Liver (tissue), 9 donors: ENCODE results near the gene IRAK2. TPM values are rescaled to one million over a fixed set of nuclear protein-coding genes. Genes with fewer than 3 reads are reported as not detected.

Experiments
- DNase-seq: peaks from one replicate; pipeline ENCODE4 v3.0.0-alpha.2; 2017; ENCODE audit warnings: low spot score
- H3K27ac ChIP-seq, 2 donors: one replicate each; pipeline ENCODE4 v1.7.0; 2013; ENCODE audit warnings: inconsistent platforms in 2 of 2, low read length in 2 of 2, control low read depth in 1 of 2, low read depth in 1 of 2, mild to moderate bottlenecking in 1 of 2
- H3K27me3 ChIP-seq, 4 donors: one replicate each; pipeline versions ENCODE4 v1.6.1 to v1.7.0; 2013; ENCODE audit warnings: low read length in 3 of 4, inconsistent platforms in 1 of 4, mild to moderate bottlenecking in 1 of 4, moderate library complexity in 1 of 4; ENCODE audit not compliant: control insufficient read depth in 4 of 4, insufficient read depth in 4 of 4
- H3K36me3 ChIP-seq, 4 donors: one replicate each; pipeline versions ENCODE4 v1.6.1 to v1.7.0; 2013; ENCODE audit warnings: low read length in 3 of 4, mild to moderate bottlenecking in 3 of 4, low read depth in 1 of 4, moderate library complexity in 1 of 4; ENCODE audit not compliant: control insufficient read depth in 4 of 4, insufficient read depth in 3 of 4
- H3K4me1 ChIP-seq, 4 donors: one replicate each; pipeline versions ENCODE4 v1.6.1 to v1.7.0; 2013; ENCODE audit warnings: low read length in 3 of 4, mild to moderate bottlenecking in 3 of 4, moderate library complexity in 1 of 4; ENCODE audit not compliant: control insufficient read depth in 4 of 4, insufficient read depth in 4 of 4
- H3K4me3 ChIP-seq, 3 donors: one replicate each; pipeline versions ENCODE4 v1.6.1 to v1.7.0; 2013; ENCODE audit warnings: low read length in 3 of 3, control low read depth in 1 of 3, low read depth in 1 of 3, mild to moderate bottlenecking in 1 of 3
- H3K9ac ChIP-seq, 2 donors: one replicate each; pipeline ENCODE4 v1.7.0; 2013; ENCODE audit warnings: low read length in 2 of 2, mild to moderate bottlenecking in 2 of 2, moderate library complexity in 2 of 2, control low read depth in 1 of 2, low read depth in 1 of 2
- H3K9me3 ChIP-seq, 4 donors: one replicate each; pipeline versions ENCODE4 v1.6.1 to v1.7.0; 2013; ENCODE audit warnings: low read length in 3 of 4; ENCODE audit not compliant: control insufficient read depth in 4 of 4
- EGR1 ChIP-seq, 2 donors: IDR thresholded peaks; 2 replicates each; pipeline ENCODE4 v1.6.1; 2016 to 2018; ENCODE audit warnings: antibody characterized with exemption in 2 of 2, low read depth in 2 of 2
- FOXA1 ChIP-seq: IDR thresholded peaks from 2 replicates; pipeline ENCODE4 v1.6.1; 2016; ENCODE audit warnings: antibody characterized with exemption
- FOXA2 ChIP-seq: IDR thresholded peaks from 2 replicates; pipeline ENCODE4 v1.6.1; 2016; ENCODE audit warnings: antibody characterized with exemption
- GABPA ChIP-seq, 2 donors: IDR thresholded peaks in 1 of 2; conservative IDR thresholded peaks in 1 of 2; 2 replicates each; pipeline ENCODE4 v1.6.1; 2016; ENCODE audit warnings: antibody characterized with exemption in 2 of 2, mild to moderate bottlenecking in 1 of 2, moderate library complexity in 1 of 2
- HNF4A ChIP-seq, 2 donors: conservative IDR thresholded peaks; 2 replicates each; pipeline ENCODE4 v1.6.1; 2016; ENCODE audit warnings: antibody characterized with exemption in 2 of 2, mild to moderate bottlenecking in 2 of 2
- HNF4G ChIP-seq: IDR thresholded peaks from 2 replicates; pipeline ENCODE4 v1.6.1; 2016; ENCODE audit warnings: antibody characterized with exemption
- JUND ChIP-seq, 2 donors: IDR thresholded peaks; 2 replicates each; pipeline ENCODE4 v1.6.1; 2016; ENCODE audit warnings: antibody characterized with exemption in 2 of 2
- NR2F2 ChIP-seq: IDR thresholded peaks from 2 replicates; pipeline ENCODE4 v1.6.1; 2016; ENCODE audit warnings: antibody characterized with exemption
- RAD21 ChIP-seq, 2 donors: IDR thresholded peaks; 2 replicates each; pipeline ENCODE4 v1.6.1; 2016; ENCODE audit warnings: antibody characterized with exemption in 2 of 2, mild to moderate bottlenecking in 2 of 2
- RXRA ChIP-seq, 2 donors: IDR thresholded peaks; 2 replicates each; pipeline ENCODE4 v1.6.1; 2017 to 2018; ENCODE audit warnings: antibody characterized with exemption in 2 of 2, mild to moderate bottlenecking in 1 of 2
- SP1 ChIP-seq: IDR thresholded peaks from 2 replicates; pipeline ENCODE4 v1.6.1; 2018; ENCODE audit warnings: antibody characterized with exemption, mild to moderate bottlenecking
- YY1 ChIP-seq: IDR thresholded peaks from 2 replicates; pipeline ENCODE4 v1.6.1; 2016; ENCODE audit warnings: antibody characterized with exemption, mild to moderate bottlenecking
- WGBS: extraction: QIAGEN DNeasy Blood & Tissue Kit; methylation state at CpG from one replicate; pipeline ENCODE4 v1.1.7; 2013; 5-methylcytosine and 5-hydroxymethylcytosine counted together
- polyA plus RNA-seq, 2 donors: library from polyadenylated mRNA; stranded (reverse) in 1 of 2; unstranded in 1 of 2; fragments of 200-250 nt in 1 of 2; fragments of >200 nt in 1 of 2; fragmentation: Nextera tagmentation in 1 of 2; extraction: Ambion mirVana in 1 of 2; gene quantifications; one replicate each; pipeline versions ENCODE4 v1.2.1 to v1.2.3, GENCODE V29; 2013 to 2015
- total RNA-seq, 2 donors: library from RNA; depleted of rRNA; stranded (reverse); fragments of >200 nt; gene quantifications; one replicate each; pipeline ENCODE4 v1.2.3, GENCODE V29; 2014
- TF ChIP-seq, protein P1 (sequence below): IDR thresholded peaks from 2 replicates; pipeline ENCODE4 v1.6.1; 2016; ENCODE audit warnings: antibody characterized with exemption, mild to moderate bottlenecking
- TF ChIP-seq, protein P2 (sequence below): fragments of 150-350 bp; IDR thresholded peaks from 2 replicates; pipeline ENCODE4 v1.5.1; 2017; ENCODE audit warnings: improper control_type of control experiment, low read depth, low read length; ENCODE audit not compliant: missing input control
- TF ChIP-seq, protein P3 (sequence below): IDR thresholded peaks from 2 replicates; pipeline ENCODE4 v1.6.1; 2016; ENCODE audit warnings: antibody characterized with exemption
- donor health status: healthy.
- donor health status: healthy.
- donor health status: healthy.
- donor health status: healthy.
- donor health status: healthy.

IRAK2 gene
- total and polyA plus RNA-seq, 4 donors = 2.7 to 9.3 (median 5.9) TPM

DNA sequence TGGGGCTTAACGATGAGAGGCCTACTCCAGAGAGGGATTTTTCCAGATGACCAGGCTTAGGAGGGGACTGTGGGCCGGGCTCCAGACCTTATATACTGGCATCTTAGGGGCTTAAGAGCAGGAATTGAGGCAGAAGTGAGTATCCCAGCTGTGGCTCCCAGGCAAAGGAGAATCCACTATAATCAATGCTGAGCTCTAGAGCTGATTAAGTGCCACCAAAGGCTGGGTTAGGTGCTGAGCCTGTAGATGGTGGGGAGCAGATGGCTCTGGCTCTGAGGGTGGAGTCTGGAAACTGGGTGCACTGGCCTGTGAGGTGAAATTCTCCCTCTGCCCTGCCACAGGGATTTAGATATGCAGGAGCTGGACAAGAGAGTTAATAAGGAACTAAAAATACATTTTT, 23.2 kb downstream of the IRAK2 start:
- Histone ChIP-seq H3K27ac (no peak overlapping the region), H3K4me1 (peaks cover 18 to 38% (median 30%) of the 10 kb centered on the region in 4 donors), H3K36me3 (peaks cover 0 to 5% (median 2%) of the 10 kb centered on the region in 4 donors), H3K9me3 (no peaks in the 10 kb centered on the region), H3K9ac (no peak overlapping the region), H3K27me3 (no peaks in the 10 kb centered on the region), H3K4me3 (no peak overlapping the region)
- WGBS = 94% methylated on average over 2 of the region's 2 CpGs
- TF ChIP-seq EGR1 (IDR thresholded peaks at IDR 0.05; ENCODE audit: low read depth in 2 of 2) = no peak
- no peak for DNase-seq

DNA sequence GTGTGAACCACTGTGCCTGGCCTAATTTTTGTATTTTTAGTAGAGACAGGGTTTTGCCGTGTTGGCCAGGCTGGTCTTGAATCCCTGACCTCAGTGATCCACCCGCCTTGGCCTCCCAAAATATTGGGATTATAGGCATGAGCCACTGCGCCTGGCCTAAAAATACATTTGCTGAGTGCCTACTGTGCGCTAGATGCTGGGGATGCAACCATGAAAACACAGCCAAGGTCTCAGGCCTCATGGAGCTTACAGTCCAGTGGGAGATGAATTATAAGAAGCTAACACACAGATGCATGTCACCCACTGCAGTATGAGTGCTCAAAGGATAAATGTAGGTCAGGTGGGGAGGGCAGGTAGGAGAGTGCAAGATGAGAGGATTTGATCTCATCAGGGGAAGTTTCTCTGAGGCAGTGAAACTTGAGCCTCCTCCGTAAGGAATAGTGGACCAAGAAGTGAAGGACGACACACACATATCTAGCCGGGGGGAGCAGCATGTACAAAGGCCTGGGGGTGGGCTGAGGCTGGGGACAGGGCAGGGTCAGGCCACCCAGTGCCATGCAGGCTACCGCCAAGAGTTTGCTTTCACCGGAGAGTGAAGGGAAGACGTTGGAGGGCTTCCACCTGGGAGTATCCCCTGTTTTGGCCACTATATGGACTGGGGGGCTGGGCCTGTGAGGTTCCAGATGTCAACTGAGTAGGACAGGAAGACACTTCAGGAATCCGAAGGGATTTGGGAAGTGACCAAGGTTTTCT, 24.3 kb downstream of the IRAK2 start:
- peak overlapping the region; percentile 49 to 84 for H3K27ac ChIP-seq
- no peaks in the 10 kb centered on the region for H3K27me3 ChIP-seq
- peak overlapping the region in 1 of 2 donors; percentile 28 for H3K9ac ChIP-seq
- peaks cover 0 to 5% (median 2%) of the 10 kb centered on the region in 4 donors for H3K36me3 ChIP-seq
- DNase-seq = no peak
- peaks cover 19 to 46% (median 34%) of the 10 kb centered on the region in 4 donors for H3K4me1 ChIP-seq
- WGBS = 84% methylated on average over 11 of the region's 11 CpGs
- TF ChIP-seq FOXA2 = no peak
- no peak for TF ChIP-seq RAD21 (IDR thresholded peaks at IDR 0.05)
- no peak for TF ChIP-seq RXRA (IDR thresholded peaks at IDR 0.05)
- no peak for TF ChIP-seq YY1
- no peak for TF ChIP-seq HNF4G
- TF ChIP-seq HNF4A (conservative IDR thresholded peaks at IDR 0.05) = no peak
- H3K4me3 ChIP-seq = no peak overlapping the region
- no peaks in the 10 kb centered on the region for H3K9me3 ChIP-seq

DNA sequence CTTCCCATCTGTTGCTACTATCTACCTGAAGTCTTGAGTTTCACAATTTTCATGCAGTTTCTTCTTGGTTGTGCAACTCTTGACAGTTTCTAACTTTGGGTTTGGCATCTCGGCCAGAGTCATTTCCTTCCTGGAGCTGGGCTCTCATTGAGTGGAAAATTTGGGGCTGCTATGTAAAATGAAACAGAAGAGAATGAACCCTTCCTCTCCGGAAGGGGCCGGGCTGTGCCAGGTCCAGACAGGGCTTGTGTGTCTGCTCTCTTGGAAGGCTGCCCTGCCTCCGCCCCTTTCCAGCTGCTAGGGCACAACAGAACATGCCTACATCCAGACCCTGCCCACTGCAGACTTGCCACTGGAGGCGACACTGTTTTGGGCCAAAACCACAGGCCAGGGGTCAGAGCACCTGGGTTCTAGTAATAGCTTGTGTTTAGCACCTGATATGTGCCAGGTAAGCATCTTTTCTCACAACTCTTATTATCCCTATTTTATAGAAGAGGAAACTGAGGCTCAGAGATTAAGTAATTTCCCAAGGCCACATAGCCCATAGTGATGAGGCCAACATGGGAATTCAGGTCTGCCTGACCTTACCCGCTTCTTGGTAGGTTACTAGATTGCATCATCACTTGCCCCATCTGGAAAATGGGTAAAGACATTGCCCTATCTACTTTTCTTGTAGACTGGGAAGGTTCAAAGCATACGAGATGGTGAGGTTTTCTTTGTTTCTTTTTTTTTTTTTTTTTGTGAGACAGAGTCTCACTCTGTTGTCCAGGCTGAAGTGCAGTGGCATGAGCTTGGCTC, 25.0 kb downstream of the IRAK2 start:
- WGBS = 29% methylated on average over 7 of the region's 7 CpGs
- Histone ChIP-seq H3K27me3 (no peaks in the 10 kb centered on the region), H3K36me3 (peaks cover 0 to 2% (median under 1%) of the 10 kb centered on the region in 4 donors), H3K27ac (peak overlapping the region; percentile 49 to 84), H3K9ac (peak overlapping the region in 1 of 2 donors; percentile 28), H3K9me3 (no peaks in the 10 kb centered on the region), H3K4me3 (no peak overlapping the region), H3K4me1 (peaks cover 22 to 54% (median 38%) of the 10 kb centered on the region in 4 donors)
- DNase-seq = no peak
- TF ChIP-seq GABPA (IDR thresholded peaks at IDR 0.05 in 1 of 2, conservative IDR thresholded peaks at IDR 0.05 in 1 of 2) = peak; percentile 24 to 25
- TF ChIP-seq, protein P1, sequence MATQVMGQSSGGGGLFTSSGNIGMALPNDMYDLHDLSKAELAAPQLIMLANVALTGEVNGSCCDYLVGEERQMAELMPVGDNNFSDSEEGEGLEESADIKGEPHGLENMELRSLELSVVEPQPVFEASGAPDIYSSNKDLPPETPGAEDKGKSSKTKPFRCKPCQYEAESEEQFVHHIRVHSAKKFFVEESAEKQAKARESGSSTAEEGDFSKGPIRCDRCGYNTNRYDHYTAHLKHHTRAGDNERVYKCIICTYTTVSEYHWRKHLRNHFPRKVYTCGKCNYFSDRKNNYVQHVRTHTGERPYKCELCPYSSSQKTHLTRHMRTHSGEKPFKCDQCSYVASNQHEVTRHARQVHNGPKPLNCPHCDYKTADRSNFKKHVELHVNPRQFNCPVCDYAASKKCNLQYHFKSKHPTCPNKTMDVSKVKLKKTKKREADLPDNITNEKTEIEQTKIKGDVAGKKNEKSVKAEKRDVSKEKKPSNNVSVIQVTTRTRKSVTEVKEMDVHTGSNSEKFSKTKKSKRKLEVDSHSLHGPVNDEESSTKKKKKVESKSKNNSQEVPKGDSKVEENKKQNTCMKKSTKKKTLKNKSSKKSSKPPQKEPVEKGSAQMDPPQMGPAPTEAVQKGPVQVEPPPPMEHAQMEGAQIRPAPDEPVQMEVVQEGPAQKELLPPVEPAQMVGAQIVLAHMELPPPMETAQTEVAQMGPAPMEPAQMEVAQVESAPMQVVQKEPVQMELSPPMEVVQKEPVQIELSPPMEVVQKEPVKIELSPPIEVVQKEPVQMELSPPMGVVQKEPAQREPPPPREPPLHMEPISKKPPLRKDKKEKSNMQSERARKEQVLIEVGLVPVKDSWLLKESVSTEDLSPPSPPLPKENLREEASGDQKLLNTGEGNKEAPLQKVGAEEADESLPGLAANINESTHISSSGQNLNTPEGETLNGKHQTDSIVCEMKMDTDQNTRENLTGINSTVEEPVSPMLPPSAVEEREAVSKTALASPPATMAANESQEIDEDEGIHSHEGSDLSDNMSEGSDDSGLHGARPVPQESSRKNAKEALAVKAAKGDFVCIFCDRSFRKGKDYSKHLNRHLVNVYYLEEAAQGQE = no peak
- TF ChIP-seq NR2F2 = peak; percentile 61
- peak; percentile 66 to 69 for TF ChIP-seq RXRA (IDR thresholded peaks at IDR 0.05)
- peak; percentile 64 to 67 for TF ChIP-seq EGR1 (IDR thresholded peaks at IDR 0.05; ENCODE audit: low read depth in 2 of 2)
- TF ChIP-seq HNF4A (conservative IDR thresholded peaks at IDR 0.05) = peak; percentile 56 to 68
- TF ChIP-seq YY1 = peak; percentile 27
- TF ChIP-seq RAD21 (IDR thresholded peaks at IDR 0.05) = peak; percentile 42 to 68
- TF ChIP-seq, protein P2, sequence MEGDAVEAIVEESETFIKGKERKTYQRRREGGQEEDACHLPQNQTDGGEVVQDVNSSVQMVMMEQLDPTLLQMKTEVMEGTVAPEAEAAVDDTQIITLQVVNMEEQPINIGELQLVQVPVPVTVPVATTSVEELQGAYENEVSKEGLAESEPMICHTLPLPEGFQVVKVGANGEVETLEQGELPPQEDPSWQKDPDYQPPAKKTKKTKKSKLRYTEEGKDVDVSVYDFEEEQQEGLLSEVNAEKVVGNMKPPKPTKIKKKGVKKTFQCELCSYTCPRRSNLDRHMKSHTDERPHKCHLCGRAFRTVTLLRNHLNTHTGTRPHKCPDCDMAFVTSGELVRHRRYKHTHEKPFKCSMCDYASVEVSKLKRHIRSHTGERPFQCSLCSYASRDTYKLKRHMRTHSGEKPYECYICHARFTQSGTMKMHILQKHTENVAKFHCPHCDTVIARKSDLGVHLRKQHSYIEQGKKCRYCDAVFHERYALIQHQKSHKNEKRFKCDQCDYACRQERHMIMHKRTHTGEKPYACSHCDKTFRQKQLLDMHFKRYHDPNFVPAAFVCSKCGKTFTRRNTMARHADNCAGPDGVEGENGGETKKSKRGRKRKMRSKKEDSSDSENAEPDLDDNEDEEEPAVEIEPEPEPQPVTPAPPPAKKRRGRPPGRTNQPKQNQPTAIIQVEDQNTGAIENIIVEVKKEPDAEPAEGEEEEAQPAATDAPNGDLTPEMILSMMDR = no peak
- TF ChIP-seq SP1 = peak; percentile 88
- peak; percentile 18 to 37 for TF ChIP-seq JUND (IDR thresholded peaks at IDR 0.05)
- TF ChIP-seq FOXA1 = no peak
- TF ChIP-seq, protein P3, sequence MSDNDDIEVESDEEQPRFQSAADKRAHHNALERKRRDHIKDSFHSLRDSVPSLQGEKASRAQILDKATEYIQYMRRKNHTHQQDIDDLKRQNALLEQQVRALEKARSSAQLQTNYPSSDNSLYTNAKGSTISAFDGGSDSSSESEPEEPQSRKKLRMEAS = peak; percentile 56
